Thoracic aorta (tissue), 2 donors: ENCODE measurements around the gene TBL1X. TPM values are rescaled to one million over a fixed set of nuclear protein-coding genes. Genes with fewer than 3 reads are reported as not detected.

Experiments
- ATAC-seq: fragments of 150-250 bp; one replicate; pipeline ENCODE4 v1.8.0; 2017; ENCODE audit warnings: low read depth; ENCODE audit not compliant: insufficient number of reproducible peaks, low FRiP score
- DNase-seq: peaks from one replicate; pipeline ENCODE4 v3.0.0-alpha.2; 2020; ENCODE audit warnings: low spot score
- H3K27ac ChIP-seq, 2 donors: fragments of 200-600 bp; sonication (generic); 1 replicate in 1 of 2; 2 replicates in 1 of 2; pipeline ENCODE4 v1.5.1; 2016; ENCODE audit warnings: mild to moderate bottlenecking in 2 of 2, moderate library complexity in 2 of 2
- H3K27me3 ChIP-seq: fragments of 200-600 bp; sonication (generic); replicated peaks from 2 replicates; pipeline ENCODE4 v1.6.0; 2016; ENCODE audit warnings: mild to moderate bottlenecking; ENCODE audit not compliant: insufficient read depth
- H3K36me3 ChIP-seq: fragments of 200-600 bp; sonication (generic); one replicate; pipeline ENCODE4 v1.5.1; 2016
- H3K4me1 ChIP-seq, 2 donors: fragments of 200-600 bp; sonication (generic); 1 replicate in 1 of 2; 2 replicates in 1 of 2; pipeline versions ENCODE4 v1.5.1 to v1.6.0; 2016; ENCODE audit warnings: low read depth in 2 of 2, mild to moderate bottlenecking in 1 of 2; ENCODE audit not compliant: control insufficient read depth in 1 of 2
- H3K4me3 ChIP-seq: fragments of 200-600 bp; sonication (generic); 2 replicates; pipeline ENCODE4 v1.5.1; 2016; ENCODE audit warnings: mild to moderate bottlenecking
- H3K9me3 ChIP-seq: fragments of 200-600 bp; sonication (generic); 2 replicates; pipeline ENCODE4 v1.5.1; 2016
- total RNA-seq, 2 donors: library from RNA; depleted of rRNA; stranded (reverse); fragments of >200 nt; gene quantifications; one replicate each; pipeline versions ENCODE4 v1.1.0 to v1.2.3, GENCODE V29; 2016
- TF ChIP-seq, protein P1 (sequence below): fragments of 200-600 bp; sonication (generic); IDR thresholded peaks from one replicate; pipeline ENCODE4 v1.5.1; 2019; ENCODE audit warnings: antibody characterized with exemption

Gene TBL1X
- total RNA-seq, 2 donors from 2014 or later = 37.9 to 39.7 TPM

DNA sequence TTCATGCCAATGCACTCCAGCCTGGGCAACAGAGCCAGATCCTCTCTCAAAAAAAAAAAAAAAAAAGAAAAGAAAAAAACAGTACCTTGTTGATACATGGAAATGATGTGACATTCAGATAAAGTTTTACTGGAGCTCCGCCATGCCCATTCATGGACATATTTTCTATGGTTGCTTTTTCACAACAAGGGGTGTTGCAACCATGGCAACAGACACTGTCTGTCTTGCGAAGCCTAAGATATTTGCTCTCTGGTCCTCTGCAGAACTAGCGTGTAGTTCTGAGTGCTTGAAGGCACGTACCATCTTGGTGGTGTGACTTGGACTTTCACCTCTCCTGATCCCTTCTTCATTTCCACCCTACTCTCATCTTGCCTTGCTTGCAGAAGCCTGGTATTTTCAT is 53.2 kb downstream of the TBL1X start:
- ATAC-seq (no peak), DNase-seq (no peak)
- H3K36me3 ChIP-seq = no peaks in the 10 kb centered on the region
- no peaks in the 10 kb centered on the region for H3K27me3 ChIP-seq
- H3K4me3 ChIP-seq = no peak overlapping the region
- TF ChIP-seq, protein P1, sequence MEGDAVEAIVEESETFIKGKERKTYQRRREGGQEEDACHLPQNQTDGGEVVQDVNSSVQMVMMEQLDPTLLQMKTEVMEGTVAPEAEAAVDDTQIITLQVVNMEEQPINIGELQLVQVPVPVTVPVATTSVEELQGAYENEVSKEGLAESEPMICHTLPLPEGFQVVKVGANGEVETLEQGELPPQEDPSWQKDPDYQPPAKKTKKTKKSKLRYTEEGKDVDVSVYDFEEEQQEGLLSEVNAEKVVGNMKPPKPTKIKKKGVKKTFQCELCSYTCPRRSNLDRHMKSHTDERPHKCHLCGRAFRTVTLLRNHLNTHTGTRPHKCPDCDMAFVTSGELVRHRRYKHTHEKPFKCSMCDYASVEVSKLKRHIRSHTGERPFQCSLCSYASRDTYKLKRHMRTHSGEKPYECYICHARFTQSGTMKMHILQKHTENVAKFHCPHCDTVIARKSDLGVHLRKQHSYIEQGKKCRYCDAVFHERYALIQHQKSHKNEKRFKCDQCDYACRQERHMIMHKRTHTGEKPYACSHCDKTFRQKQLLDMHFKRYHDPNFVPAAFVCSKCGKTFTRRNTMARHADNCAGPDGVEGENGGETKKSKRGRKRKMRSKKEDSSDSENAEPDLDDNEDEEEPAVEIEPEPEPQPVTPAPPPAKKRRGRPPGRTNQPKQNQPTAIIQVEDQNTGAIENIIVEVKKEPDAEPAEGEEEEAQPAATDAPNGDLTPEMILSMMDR = no peak
- H3K9me3 ChIP-seq = no peaks in the 10 kb centered on the region
- H3K4me1 ChIP-seq = no peaks in the 10 kb centered on the region
- H3K27ac ChIP-seq = no peak overlapping the region

DNA sequence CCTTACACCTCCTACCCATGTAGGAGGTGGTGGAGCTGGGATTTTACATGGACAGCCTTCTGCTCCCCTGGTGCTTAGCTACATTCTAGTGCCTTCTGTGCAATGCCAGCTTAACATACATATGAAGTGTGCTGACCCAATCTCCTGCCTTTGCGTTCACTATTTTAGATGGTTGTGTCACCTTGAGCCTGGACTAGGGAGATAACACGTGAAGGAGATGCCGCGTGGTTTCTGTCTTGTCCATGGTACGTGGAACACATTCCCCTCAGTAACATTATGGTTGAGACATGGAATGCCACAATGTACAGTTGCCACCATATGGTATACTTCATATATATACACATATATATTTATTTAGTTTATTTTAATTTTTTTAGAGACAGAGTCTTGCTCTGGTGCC is 54.0 kb downstream of the TBL1X start:
- Histone ChIP-seq H3K9me3 (no peaks in the 10 kb centered on the region), H3K27ac (no peak overlapping the region), H3K4me1 (no peaks in the 10 kb centered on the region), H3K4me3 (no peak overlapping the region), H3K27me3 (no peaks in the 10 kb centered on the region), H3K36me3 (no peaks in the 10 kb centered on the region)
- no peak for DNase-seq
- TF ChIP-seq, protein P1 = no peak
- no peak for ATAC-seq

DNA sequence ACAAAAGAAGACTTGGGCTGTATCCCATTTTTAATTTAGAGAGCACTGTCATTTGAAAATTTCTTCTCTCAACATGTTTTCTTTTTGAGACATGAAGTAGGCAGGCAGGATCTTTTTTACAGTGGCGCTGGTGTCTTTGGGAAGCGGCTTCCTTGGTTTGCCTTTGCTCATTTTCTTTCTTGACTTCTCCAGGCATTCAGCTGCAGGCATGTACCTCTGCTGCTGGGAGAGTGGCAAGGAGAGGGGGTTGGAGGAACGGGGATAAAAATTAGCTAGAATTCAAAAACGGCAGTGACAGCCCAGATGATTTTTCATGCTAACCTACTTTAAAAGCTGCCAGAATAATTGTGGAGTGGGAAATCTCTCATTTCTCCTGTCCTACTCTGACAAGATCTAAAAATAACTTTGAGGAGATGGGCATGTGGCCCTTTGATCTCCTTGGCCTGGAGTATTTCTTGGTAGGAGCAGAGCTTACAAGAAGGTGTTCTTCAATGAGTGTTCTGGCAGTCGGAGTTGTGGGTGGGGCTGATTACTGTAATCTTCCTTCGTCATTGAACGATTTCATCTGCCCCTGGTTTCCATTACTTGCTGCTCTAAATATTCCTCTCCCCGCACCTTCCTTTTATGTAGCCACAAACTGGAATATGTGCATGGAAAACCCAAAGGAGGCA is 54.8 kb downstream of the TBL1X start:
- no peak for DNase-seq
- ATAC-seq = no peak
- Histone ChIP-seq H3K4me3 (no peak overlapping the region), H3K9me3 (no peaks in the 10 kb centered on the region), H3K4me1 (no peaks in the 10 kb centered on the region), H3K27ac (no peak overlapping the region), H3K27me3 (no peaks in the 10 kb centered on the region), H3K36me3 (no peaks in the 10 kb centered on the region)
- TF ChIP-seq, protein P1 = no peak

DNA sequence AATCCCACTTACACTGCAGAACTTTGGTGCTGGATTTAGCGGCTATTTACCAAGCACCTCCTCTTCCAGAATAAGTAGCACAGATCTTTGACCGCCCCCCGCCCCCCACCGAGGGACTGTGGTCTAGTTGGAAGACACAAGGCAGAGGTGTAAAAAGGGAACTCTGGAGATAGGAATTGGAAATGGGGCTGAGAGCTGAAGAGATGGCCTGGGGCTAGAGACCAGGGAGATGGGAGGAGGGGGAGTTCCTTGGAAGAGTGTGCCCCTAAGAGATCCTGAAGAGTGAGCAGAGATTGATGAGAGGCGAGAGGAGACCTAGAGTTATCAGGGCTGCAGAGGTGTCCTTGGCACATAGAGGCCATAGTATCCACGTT is 55.3 kb downstream of the TBL1X start:
- no peak overlapping the region for H3K4me3 ChIP-seq
- TF ChIP-seq, protein P1 = no peak
- no peaks in the 10 kb centered on the region for H3K4me1 ChIP-seq
- ATAC-seq = no peak
- H3K27me3 ChIP-seq = no peaks in the 10 kb centered on the region
- no peak for DNase-seq
- no peaks in the 10 kb centered on the region for H3K36me3 ChIP-seq
- H3K27ac ChIP-seq = no peak overlapping the region
- no peaks in the 10 kb centered on the region for H3K9me3 ChIP-seq

DNA sequence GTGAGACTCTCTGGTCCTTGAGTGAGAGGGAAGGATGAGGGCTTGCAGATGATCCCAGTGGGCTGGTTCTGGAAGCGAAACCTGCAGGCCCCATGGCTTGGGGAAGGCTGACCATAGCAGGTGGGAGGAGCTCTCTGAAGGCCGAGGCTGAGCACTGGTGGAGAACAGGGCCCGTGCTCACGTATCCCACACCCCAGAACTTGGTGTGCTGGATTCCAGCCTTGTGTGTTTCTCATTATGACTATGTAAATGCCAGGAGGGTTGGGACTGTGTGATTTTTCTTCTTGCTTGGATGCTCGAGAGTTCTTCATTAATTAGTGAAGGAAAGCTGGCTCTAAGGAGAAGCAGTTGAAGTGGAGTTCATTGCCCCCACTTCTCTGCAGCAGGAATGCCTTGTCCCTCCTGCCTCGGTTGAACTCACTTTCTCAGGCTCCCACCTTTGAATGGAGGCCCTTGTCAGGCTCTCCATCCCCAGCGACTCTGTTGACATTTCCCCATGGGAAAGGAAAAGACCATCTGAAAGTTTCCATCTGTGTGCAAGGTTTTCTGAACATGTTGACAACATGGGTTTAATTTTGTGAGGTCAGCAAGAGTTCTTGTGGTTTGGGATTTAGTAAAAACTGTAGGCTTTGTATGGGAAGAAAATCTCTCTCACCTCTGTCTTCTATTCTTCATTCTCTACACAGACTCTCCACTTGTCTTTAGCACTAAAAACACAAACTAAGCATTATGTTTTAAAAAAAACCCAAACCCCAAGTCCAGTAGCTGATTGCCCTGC is 57.7 kb downstream of the TBL1X start:
- Histone ChIP-seq H3K4me1 (no peaks in the 10 kb centered on the region), H3K4me3 (no peak overlapping the region), H3K27ac (no peak overlapping the region), H3K36me3 (no peaks in the 10 kb centered on the region), H3K27me3 (no peaks in the 10 kb centered on the region), H3K9me3 (no peaks in the 10 kb centered on the region)
- TF ChIP-seq, protein P1 = no peak
- DNase-seq (no peak), ATAC-seq (no peak)
